D721Med (cell line): ENCODE measurements around the gene TCF7L1.
A peak's percentile ranks its signal among the peaks of the same experiment; 100 is the strongest.

ENCODE experiments used
- DNase-seq: peaks from one replicate; pipeline ENCODE4 v3.0.0; 2011; ENCODE audit warnings: low spot score; ENCODE audit not compliant: insufficient read length
- FAIRE-seq: peaks from 2 replicates; lab custom pipeline; 2011; peaks lifted over from hg19 to GRCh38; lab: Jason Lieb, UNC
- TF ChIP-seq, protein P1 (sequence below): IDR thresholded peaks from 2 replicates; pipeline ENCODE4 v1.5.1; 2012; ENCODE audit warnings: mild to moderate bottlenecking, control low read depth; ENCODE audit not compliant: insufficient read depth; ENCODE audit errors: missing control alignments

TCF7L1 gene

DNA sequence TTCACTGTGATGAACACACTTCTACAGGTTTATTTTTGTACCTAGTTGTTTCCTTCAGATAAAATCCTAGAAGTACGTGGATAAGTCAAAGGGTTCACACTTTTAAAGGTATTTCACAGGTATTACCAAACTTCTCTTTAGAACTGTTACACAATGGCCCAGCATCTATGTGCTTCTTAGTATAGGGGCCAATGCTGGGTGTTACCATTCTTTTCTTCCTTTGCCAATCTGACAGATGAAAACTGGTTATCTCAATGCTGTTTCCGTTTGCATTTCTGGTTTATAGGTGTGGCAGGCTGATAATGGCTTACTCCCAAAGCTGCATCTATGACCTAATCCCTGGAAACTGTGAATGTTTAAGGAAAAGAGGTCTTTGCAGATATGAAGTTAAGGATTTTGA lies 2.8 kb upstream of the TCF7L1 start:
- TF ChIP-seq, protein P1, sequence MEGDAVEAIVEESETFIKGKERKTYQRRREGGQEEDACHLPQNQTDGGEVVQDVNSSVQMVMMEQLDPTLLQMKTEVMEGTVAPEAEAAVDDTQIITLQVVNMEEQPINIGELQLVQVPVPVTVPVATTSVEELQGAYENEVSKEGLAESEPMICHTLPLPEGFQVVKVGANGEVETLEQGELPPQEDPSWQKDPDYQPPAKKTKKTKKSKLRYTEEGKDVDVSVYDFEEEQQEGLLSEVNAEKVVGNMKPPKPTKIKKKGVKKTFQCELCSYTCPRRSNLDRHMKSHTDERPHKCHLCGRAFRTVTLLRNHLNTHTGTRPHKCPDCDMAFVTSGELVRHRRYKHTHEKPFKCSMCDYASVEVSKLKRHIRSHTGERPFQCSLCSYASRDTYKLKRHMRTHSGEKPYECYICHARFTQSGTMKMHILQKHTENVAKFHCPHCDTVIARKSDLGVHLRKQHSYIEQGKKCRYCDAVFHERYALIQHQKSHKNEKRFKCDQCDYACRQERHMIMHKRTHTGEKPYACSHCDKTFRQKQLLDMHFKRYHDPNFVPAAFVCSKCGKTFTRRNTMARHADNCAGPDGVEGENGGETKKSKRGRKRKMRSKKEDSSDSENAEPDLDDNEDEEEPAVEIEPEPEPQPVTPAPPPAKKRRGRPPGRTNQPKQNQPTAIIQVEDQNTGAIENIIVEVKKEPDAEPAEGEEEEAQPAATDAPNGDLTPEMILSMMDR: no peak
- FAIRE-seq: no peak
- no peak for DNase-seq

DNA sequence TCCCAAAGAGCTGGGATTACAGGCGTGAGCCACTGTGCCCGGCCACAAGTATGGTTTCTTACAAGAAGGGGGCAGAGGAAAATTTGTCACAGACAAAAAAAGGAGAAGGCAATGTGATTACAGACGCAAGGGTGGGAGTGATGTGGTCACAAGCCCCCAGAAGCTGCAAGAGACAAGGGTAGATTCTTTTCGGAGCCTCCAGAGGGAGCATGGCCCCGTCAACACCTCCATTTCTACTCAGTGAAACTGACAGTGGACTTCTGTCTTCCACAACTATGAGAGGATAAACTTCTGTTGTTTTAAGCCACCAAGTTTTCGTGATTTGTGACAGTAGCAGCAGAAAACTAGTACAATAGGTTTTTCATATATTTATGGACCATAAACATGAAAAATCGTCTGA lies 2.1 kb upstream of the TCF7L1 start:
- no peak for DNase-seq
- TF ChIP-seq, protein P1: peak; percentile 42
- FAIRE-seq: no peak

DNA sequence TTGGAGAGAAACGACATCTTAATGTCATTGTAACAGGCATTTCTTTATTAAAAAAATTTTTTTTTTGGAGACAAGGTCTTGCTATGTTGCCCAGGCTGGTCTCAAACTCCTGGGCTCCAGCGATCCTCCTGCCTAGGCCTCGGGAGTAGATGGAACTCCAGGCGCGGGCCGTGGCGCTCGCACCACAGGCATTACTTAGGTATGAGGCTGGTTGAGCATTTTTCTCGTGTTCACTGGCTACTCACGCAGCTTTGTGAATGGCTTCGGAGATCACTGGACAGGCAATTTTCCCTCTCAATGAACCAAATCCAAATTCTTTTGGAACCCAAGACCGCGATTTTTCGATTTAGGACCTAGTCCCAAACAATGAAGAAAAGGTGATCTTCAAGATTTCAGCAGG lies 795 bp upstream of the TCF7L1 start:
- TF ChIP-seq, protein P1: no peak
- DNase-seq (no peak), FAIRE-seq (no peak)

DNA sequence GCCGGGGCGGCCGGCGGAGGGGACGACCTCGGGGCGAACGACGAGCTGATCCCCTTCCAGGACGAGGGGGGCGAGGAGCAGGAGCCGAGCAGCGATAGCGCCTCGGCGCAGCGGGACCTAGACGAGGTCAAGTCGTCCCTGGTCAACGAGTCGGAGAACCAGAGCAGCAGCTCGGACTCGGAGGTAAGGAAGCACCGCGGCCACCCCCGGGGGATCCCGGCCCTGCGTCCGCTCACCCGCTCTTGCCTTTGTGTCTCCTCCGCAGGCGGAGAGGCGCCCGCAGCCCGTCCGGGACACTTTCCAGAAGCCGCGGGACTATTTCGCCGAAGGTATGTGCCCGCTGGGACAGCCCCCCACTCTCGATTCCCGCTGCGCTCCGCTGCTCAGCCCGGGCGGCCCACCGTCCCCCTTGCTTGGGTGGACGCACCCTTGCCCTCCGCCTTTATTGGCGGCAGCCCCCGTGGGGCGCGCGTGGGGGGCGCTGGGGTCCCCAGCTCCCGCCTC lies 611 bp downstream of the TCF7L1 start:
- FAIRE-seq (no peak), DNase-seq (peak; percentile 41)
- TF ChIP-seq, protein P1: no peak

DNA sequence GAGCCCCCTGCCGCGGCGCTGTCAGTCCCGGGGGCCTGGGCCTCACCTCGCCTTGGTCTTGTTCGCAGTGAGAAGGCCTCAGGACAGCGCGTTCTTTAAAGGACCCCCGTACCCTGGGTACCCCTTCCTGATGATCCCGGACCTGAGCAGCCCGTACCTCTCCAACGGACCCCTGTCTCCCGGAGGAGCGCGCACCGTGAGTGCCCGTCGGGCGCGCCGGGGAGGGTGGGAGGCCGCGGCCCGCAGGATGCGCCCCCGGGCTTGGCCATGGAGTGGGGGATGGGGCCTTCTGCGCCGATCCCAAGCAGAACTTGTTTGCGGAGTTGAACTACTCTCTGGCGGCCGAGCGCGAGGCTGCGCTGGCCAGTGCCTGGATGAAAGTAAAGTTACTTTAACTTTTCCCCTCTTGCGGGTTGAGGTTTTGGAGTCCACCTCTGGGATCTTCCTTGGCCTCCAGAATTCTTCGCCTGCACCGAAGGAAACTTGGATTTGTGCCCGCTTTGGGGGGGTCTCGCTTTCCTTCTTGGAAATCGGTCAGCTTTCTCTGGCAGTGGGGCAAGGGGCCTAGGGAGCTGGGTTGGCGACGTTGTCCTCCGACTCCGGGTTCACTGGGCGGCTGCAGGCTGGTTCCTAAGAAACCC lies 1.2 kb downstream of the TCF7L1 start:
- TF ChIP-seq, protein P1: no peak
- FAIRE-seq (no peak), DNase-seq (no peak)

DNA sequence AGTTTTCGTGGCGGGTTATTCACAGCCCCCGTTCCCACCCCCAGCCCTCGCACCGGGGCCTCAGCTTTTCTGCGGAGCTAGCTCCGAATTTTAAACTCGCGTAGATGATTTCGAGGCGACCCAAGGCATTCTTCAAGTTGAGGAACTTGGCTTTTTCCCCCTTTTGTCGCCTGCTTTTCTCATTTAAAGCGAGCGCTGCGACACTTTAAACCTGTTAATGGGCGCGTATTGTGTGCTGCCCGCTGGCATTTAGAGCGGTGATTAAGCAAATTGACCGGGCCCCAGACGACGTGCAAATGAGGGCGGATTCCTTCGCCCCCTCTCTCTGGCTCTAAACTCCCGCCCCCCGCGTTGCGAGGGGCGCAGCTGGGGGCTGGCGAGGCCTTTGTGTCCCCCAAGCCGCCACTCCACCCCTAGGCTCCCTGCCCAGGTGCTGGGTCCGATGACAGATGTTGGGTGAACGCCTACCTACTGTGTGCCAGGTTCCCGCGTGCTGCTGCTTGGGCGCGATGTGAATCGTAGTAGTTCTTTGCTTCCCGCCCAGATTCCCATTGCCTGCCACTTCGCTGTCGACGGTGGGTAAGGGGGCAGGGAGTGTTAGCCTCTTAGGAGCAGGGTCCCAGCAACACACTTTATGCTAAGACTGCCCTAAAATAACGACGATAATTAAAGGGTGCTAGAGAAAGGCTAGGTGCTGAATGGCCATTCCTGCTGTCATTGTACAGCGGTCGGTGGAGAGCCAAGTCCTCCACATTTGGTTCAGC lies 1.9 kb downstream of the TCF7L1 start:
- no peak for FAIRE-seq
- DNase-seq: no peak
- TF ChIP-seq, protein P1: no peak

DNA sequence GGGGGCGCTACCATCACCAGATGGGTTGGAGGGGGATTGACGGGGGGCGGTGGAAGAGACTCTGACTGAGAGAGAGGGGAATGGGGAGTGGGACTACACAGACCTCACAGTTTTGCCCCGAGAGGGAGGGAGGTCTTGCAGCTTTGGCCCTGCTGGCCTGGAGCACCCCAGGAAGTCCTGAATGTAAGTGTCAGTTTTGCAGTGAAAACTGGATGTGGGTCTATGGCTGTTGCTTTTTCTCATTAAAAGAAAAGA lies 2.4 kb downstream of the TCF7L1 start:
- FAIRE-seq: no peak
- DNase-seq: no peak

More for the DNA sequence above, 2.4 kb downstream of the TCF7L1 start:
- TF ChIP-seq, protein P1: no peak
